ENCODE measurements around the gene CASP5.
"Not testable (repeated sequence)": the region's sequence is repeated elsewhere in the genome, so short reads cannot be mapped to it uniquely, and the experiment has no call there.

The CASP5 gene

GRCh38 chr11:105023003-105023402 lies at the start of gene CASP5:
CASP5 (minus strand) TSS chr11:105023168; CDS start chr11:105023136, 32 bp downstream.
- in situ Hi-C loops (cut with MboI; ENCODE audit: low sequenced_read_pairs) = no loop called here

GRCh38 chr11:105072080-105072479 lies 49.1 kb upstream of the CASP5 start:
- in situ Hi-C loops (cut with MboI; ENCODE audit: low sequenced_read_pairs) = not testable (repeated sequence)

- in situ Hi-C loops (cut with MboI; ENCODE audit: low sequenced_read_pairs) = no loop called here
Observed at GRCh38 chr11:105071089-105071732, 48.2 kb upstream of the CASP5 start.

GRCh38 chr11:105070306-105070705 lies 47.3 kb upstream of the CASP5 start:
- in situ Hi-C loops (cut with MboI; ENCODE audit: low sequenced_read_pairs) = no loop called here

- in situ Hi-C loops (cut with MboI; ENCODE audit: low sequenced_read_pairs) = not testable (repeated sequence)
Observed at GRCh38 chr11:105069749-105070148, 46.8 kb upstream of the CASP5 start.

- in situ Hi-C loops (cut with MboI; ENCODE audit: low sequenced_read_pairs) = not testable (repeated sequence)
Observed at GRCh38 chr11:105063245-105063941, 40.4 kb upstream of the CASP5 start.

- in situ Hi-C loops (cut with MboI; ENCODE audit: low sequenced_read_pairs) = no loop called here
Observed at GRCh38 chr11:105057432-105057831, 34.5 kb upstream of the CASP5 start.

- in situ Hi-C loops (cut with MboI; ENCODE audit: low sequenced_read_pairs) = no loop called here
Observed at GRCh38 chr11:105056446-105056845, 33.5 kb upstream of the CASP5 start.

GRCh38 chr11:105054723-105055493 lies 31.9 kb upstream of the CASP5 start:
- in situ Hi-C loops (cut with MboI; ENCODE audit: low sequenced_read_pairs) = no loop called here

GRCh38 chr11:105052487-105052886 lies 29.5 kb upstream of the CASP5 start:
- in situ Hi-C loops (cut with MboI; ENCODE audit: low sequenced_read_pairs) = no loop called here

GRCh38 chr11:105051559-105051958 lies 28.6 kb upstream of the CASP5 start:
- in situ Hi-C loops (cut with MboI; ENCODE audit: low sequenced_read_pairs) = no loop called here

- in situ Hi-C loops (cut with MboI; ENCODE audit: low sequenced_read_pairs) = no loop called here
Observed at GRCh38 chr11:105049481-105049880, 26.5 kb upstream of the CASP5 start.

GRCh38 chr11:105046898-105047579 lies 24.1 kb upstream of the CASP5 start:
- in situ Hi-C loops (cut with MboI; ENCODE audit: low sequenced_read_pairs) = no loop called here

GRCh38 chr11:105045676-105046296 lies 22.8 kb upstream of the CASP5 start:
- in situ Hi-C loops (cut with MboI; ENCODE audit: low sequenced_read_pairs) = no loop called here

GRCh38 chr11:105044557-105045524 lies 21.9 kb upstream of the CASP5 start, which contains the start of gene CARD16:
CARD16 (minus strand) TSS chr11:105045335; CDS start chr11:105045297, 38 bp downstream.
- in situ Hi-C loops (cut with MboI; ENCODE audit: low sequenced_read_pairs) = not testable (repeated sequence)

GRCh38 chr11:105042178-105042577 lies 19.2 kb upstream of the CASP5 start:
- in situ Hi-C loops (cut with MboI; ENCODE audit: low sequenced_read_pairs) = no loop called here

- in situ Hi-C loops (cut with MboI; ENCODE audit: low sequenced_read_pairs) = no loop called here
Observed at GRCh38 chr11:105040703-105041102, 17.7 kb upstream of the CASP5 start.

GRCh38 chr11:105034813-105035620 lies 12.0 kb upstream of the CASP5 start, which contains the start of gene CASP1:
CASP1 (minus strand) TSS chr11:105035144; CDS start chr11:105035113, 31 bp downstream.
- in situ Hi-C loops (cut with MboI; ENCODE audit: low sequenced_read_pairs) = no loop called here

All from HL-60/S4 treated with retinoic acid at 250 ng/mL for 4 days and 3 days (cell line).